ENCODE results near the gene TEX14.
"Not testable (repeated sequence)": the region's sequence is repeated elsewhere in the genome, so short reads cannot be mapped to it uniquely, and the experiment has no call there.

Gene TEX14

GRCh38 chr17:58556833-58557250 lies 135.0 kb downstream of the TEX14 start:
- no peak for DNase-seq

- DNase-seq, result not testable (repeated sequence)
Observed at GRCh38 chr17:58555109-58555508, 136.7 kb downstream of the TEX14 start.

DNA sequence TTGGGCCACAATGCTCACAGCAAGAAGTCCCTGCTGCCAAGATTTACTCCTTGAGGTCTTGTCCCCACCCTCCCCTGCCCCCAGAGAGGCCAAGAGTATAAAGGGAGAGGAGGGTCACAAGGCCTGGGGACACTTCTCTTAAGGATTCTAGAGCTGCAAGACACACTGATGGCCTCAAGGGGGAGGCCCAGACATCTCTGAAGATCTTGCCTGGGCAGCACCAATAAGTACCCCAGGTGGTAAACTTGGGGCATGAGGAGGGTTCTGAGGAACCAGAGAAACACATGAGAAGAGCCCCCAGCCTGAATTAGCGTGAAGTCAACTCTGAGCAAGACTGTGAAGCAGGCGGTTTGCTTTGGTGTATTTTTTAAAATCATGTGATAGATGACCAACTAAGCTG lies 150.6 kb downstream of the TEX14 start:
- DNase-seq, result no peak

DNA sequence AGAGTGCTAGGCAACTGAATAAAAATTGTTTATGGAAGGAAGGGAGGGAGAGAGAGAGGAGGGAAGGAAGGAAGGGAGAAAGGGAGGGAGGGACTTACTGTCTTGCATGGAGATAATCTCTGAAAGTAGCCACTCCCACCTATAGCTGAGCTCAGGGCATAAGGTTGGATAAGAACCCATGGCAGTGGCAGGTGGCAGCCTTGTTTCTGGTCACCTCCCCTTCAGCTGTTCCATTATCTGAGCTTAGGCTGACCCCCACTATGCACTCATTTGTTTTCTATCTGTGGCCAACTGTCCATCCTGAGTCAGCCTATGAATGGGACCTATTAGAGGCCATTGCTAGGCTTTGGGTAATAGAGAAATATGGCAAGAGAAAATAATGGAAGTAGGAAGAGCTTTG lies 152.1 kb downstream of the TEX14 start:
- no peak for DNase-seq

DNA sequence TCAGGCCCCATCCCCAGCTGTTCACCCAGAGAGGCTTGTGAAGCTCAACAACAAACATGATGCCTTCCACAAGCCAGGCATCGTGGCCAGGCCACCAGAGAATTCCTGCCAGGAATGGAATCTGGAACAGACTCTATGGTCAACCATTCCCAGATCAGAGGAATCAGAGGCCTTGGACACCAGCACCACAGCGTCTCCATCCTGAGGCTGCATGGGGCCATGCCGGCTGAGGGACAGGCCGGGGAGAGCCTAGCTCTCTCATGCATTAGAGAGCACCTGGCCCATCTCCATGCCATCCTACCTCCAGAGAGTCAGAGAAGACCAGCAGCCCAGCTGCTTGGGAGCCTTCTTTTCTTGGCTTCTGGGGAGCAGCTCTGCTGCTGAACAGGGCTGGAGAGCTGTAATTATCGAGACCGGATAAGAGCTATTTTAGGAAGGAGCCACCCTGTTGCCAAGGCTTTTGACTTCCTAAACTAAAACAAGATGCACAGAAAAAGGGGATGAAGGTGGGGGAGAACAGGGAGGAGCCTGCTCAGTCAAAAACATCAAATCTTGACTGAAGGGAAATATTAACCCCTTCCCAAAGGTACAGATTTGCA lies 152.9 kb downstream of the TEX14 start:
- DNase-seq, result no peak

DNA sequence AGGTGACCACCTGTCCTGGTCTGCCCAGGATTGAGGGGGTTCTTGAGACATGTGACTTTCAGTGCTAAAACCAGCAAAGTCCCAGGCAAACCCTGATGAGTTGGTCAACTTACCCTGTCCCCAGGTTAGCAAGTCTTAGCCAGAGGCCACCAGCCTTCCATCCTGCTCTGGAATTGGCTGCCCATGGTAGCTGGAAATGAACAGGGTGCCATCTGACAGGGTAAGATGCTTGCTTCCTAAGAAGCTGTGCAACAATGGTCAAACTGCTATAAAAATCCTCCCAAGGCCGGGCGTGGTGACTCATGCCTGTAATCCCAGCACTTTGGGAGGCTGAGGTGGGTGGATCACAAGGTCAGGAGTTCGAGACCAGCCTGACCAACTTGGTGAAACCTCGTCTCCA lies 154.6 kb downstream of the TEX14 start:
- no peak for DNase-seq

GRCh38 chr17:58536542-58536941 lies 155.3 kb downstream of the TEX14 start:
- no peak for DNase-seq

GRCh38 chr17:58535431-58535830 lies 156.4 kb downstream of the TEX14 start:
- no peak for DNase-seq

- no peak for DNase-seq
Observed at GRCh38 chr17:58534901-58535421, 156.9 kb downstream of the TEX14 start.

DNA sequence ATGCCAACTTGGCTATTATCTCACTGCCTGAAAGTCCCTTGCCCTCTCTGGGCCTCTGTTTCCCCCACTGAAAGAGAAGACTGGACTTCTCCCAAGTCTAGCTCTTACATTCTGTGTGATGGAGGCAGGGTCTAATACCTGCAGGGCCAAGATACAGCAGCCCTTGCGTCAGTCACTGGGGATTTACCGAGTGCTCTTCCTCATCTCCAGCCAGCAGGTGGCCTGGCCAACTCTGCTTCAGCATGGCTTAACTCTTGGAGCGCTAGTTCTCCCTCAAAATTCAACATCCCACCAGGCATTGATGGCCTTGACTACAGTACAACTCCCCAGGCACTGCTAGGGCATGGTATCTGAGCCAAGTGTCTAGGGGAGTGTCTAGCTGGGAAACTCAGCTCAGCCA lies 157.5 kb downstream of the TEX14 start:
- DNase-seq, result no peak

DNA sequence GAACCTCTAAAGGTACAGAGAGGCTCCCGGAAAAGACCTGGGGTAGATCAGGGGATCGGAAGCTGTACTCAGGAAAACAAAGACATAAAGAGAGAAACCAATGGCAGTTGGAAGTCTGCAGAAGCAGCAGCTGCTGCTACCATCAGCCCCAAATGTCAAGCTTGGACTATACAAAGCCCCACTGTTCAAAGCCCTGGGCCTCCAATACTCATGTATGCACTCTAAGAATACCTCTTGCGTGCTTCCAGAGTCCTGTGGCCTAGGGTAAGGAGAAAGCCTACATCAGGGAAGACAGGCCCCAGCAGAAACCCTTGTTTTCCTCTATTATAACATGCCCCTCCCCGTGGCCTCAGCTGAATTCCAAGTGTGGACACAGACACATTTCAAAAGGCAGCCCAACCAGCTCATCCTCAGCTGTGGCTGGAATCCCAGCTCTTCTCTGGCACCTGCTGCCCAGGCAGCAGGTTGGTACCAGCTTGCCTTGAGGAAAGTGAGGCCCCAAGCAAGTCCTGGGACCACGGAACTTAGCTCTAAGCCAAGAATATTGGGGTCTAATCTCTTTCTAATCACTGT lies 158.1 kb downstream of the TEX14 start:
- DNase-seq, result no peak

DNA sequence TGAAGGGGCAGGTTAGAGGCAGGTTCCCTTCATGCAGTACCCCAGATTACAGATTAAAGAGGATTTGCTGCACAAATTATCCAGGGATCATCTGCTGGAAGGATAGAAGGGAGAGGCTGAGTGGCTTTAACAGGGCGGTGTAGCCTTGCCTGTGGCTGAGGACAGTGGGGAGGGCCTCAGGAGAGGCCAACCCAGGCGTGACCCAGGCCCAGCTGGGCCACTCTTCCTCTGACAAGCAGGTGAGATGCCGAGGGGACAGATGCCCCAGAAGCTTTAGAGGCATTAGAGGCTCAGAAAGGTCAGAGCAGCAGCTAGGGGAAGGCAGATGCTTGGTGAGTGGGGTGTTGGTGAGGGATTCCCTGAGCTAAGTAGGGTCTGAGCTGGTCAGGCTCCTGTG lies 159.3 kb downstream of the TEX14 start:
- DNase-seq, result no peak

DNA sequence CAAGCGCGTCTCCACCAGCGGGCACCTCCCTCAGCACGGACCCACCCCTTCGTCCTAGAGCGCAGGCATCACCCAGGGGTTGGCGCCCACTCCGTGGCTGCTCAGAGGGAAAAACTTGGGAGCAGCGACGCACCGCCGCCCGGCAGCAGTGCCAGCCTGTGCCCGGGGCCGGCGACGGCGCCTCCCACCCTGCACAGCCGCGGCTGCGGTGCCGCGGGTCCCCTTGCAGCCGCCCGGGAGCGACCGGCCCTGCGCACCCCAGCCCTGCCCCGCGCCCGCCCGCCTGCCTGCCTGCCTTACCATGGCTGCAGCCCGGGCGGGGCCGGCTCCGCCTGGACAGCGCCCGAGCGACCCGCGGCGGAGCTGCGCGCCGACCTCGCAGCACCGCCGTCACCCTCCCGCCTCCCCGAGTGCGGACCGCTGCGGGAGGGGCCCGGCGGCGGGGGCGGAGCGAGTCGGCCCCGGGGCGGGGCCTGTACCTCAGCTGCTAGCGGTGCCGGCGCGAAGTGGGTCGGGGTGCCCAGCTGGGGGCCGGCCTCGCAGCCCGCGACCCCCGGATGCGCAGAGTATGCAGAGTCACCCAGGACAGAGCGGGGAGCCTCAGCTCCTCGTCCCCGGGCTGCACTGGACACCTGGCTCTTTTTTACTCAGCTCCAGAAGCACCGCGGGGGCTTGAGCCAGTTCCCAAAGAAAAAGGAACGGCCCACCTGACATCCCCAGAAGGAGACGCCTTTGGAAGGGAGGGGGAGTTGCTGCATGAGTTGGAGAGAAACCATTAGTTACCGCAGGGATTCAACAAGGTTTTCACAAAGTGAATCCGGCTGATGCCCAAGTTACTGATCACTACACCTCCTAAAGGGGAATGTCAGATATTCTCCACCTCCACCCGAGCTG lies 159.9 kb downstream of the TEX14 start:
- no peak for DNase-seq

GRCh38 chr17:58531122-58531521 lies 160.7 kb downstream of the TEX14 start:
- DNase-seq, result no peak

GRCh38 chr17:58530655-58531054 lies 161.2 kb downstream of the TEX14 start:
- no peak for DNase-seq

DNA sequence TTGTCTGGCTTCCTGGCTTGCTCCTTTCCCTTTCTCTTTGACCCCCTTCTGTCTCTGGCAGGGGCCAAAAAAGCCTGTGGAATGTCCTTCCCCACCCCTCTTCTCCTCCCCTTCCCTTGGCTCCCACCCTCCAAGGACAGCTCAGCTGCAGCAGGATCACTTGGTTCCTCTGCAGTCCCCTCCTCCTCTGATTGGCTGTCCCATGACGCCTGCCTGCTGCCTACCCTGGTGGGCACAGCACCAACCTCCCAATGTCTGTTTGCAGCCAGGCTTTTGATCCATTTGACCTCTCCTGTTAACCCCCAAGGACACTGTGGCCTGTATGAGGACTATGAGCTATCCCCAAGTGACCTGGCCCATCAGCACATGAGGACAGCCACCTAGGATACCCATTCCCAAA lies 162.6 kb downstream of the TEX14 start:
- no peak for DNase-seq

DNA sequence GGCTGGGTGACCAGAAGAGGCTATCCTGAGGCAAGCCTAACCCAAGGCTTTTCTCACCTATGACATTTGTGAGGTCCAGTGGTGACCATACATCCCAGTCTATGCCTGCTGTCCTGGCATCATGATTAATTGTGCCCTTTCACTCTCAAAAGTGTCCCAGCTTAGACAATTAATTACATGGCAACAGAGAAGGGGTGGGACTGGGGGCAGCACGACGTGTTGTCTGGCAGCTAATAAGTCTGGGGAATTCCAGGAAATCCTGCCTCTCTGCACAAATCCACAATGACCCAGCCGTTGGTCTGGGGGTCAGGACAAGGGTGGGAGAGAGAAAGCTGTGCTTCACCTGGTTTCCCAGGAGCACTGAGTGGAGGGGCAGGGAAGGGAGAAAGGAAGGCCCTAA lies 163.4 kb downstream of the TEX14 start:
- no peak for DNase-seq

DNA sequence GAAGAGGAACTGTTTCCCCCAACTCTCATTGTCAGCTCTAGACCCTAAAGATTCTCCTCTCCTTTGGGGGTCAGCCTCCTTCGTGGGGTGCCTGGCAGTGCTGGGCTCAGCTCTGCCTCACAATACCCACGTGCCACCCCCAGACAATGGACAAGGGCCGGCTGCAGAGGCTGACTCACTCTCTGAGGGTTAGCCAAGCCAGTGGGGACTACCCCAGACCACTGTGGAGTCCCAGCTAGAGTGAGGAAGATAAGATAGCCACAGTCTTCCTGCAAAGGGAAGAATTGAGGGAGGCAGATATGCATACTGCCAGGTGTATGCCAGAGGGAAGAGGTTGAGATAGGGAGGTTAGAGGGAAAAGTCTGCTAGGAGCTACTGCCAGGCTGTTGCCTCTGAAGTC lies 163.9 kb downstream of the TEX14 start:
- DNase-seq, result no peak

DNA sequence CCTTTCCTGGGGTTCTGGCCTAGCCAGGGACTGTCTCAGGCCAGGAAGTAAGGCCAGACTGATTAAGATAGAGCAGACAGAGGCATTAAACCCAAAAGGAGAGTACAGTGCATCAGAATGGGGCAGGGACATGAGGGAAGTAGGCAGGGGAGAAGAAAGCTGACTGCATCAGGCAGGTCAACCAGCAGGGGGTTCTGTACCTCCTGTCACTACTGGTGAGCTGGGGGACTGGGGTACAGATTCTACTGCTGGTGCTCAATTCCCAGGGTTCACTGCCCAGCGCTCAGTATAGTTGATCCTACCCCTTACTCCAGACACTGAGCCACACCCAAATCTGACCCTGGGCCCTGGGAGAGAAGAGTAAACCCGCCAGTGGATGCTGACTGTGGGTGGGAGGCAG lies 164.5 kb downstream of the TEX14 start:
- DNase-seq, result no peak

GRCh38 chr17:58525239-58525638 lies 166.6 kb downstream of the TEX14 start:
- DNase-seq, result no peak

DNA sequence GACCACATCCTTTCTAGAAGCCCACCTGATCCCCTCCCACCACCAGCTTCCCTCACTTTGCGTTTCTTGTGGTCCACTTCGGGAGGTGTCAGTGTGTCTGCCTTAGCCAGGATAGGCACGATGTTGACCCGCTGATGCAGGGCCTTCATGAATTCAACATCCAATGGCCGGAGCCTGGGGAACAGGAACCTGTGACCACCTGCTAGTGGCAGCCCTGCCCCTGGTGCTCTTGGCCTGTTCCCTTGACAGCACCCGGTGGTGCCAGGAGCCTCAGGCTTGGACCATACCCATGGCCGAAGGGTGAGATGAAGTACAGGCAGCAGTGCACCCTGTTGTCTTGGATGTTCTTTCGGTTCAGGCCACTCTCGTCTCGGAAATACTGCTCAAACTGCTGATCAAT lies 170.2 kb downstream of the TEX14 start:
- no peak for DNase-seq

DNA sequence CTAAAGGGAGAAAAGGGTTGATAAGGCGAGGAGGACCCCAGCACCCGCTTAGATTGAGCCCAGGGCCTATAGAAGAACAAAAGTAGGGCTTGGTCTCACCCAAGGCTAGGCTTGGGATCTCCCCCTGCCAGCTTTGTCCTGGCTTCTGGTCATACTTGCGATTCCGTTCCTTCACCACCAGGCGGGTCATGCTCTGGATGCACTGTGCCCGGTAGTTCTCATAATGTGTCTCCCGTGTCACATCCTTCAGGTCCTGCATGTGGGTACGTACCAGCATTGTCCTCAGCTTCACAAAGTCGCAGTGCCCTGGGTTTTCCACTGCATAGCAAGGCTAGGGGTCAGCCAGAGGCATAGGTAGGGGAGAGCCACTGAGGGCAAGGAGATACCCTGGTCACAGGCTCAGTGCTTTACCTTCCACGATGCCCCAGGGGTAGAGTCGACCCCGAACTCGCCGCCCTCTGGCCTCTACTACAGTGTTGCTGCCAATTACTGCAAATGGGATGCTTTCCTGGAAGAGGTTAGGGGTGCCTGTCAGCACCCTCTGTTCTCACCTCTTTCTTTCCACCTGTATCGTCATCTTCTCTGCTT lies 170.9 kb downstream of the TEX14 start:
- DNase-seq, result no peak

DNA sequence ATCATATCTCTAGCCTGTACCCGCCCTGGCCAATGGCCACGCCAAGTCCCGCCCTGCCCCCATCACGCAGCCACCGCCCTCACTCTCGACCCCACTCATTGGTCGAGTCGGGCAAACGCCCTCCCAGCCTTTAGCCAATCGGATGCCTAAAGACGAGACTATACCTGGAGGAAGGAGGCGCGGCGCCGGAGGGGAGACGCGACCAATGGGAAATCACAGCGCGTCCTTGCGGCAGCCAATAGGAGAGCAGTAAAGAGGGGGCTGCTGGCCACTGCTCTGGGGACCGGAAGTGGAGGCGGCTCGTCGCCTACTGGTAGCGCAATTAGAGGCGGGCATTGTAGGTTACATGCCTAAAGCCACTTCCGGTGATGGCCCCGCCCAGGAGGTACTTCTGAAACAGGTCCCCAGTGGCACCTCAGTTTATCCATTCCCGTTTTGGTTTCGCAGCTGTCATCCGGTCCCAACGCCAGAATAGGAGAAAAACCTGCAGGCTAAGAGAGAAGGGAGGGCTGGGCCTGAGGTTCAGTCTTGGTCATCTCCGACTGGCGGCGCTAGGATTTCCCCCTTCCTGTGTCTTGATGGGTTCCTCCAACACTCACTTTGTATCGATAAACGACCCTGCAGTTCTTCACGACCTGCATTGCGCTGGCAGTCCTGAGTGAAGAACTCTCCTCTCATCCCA lies 173.8 kb downstream of the TEX14 start:
- DNase-seq, result peak; percentile 98
